Lower lobe of right lung (tissue), 2 donors: Measurements from ENCODE around the gene KCNC2. TPM values are rescaled to one million over a fixed set of nuclear protein-coding genes. Genes with fewer than 3 reads are reported as not detected.

Source experiments
- ATAC-seq, 2 donors: fragments of 200-7000 bp; cut with Tn5 transposase; one replicate each; pipeline ENCODE4 v1.9.1; 2020 to 2022; ENCODE audit warnings: mild to moderate bottlenecking in 2 of 2, moderate library complexity in 2 of 2
- DNase-seq: peaks from one replicate; pipeline ENCODE4 v3.0.0-alpha.2; 2020
- H3K27ac ChIP-seq: fragments of 200-600 bp; one replicate; pipeline ENCODE4 v1.8.0; 2022
- H3K27me3 ChIP-seq: fragments of 200-600 bp; one replicate; pipeline ENCODE4 v1.8.0; 2022; ENCODE audit warnings: low read depth
- H3K36me3 ChIP-seq: fragments of 200-600 bp; one replicate; pipeline ENCODE4 v1.8.0; 2022; ENCODE audit warnings: mild to moderate bottlenecking
- H3K4me1 ChIP-seq: fragments of 200-600 bp; one replicate; pipeline ENCODE4 v1.8.0; 2022
- H3K4me3 ChIP-seq: fragments of 200-600 bp; one replicate; pipeline ENCODE4 v1.8.0; 2022; ENCODE audit warnings: mild to moderate bottlenecking
- H3K9me3 ChIP-seq: fragments of 200-600 bp; one replicate; pipeline ENCODE4 v1.8.0; 2022
- intact Hi-C: fragments of 100-400 bp; cut with DNase I; formaldehyde crosslinking; loops from one replicate; pipeline ENCODE4 v1.11.0; 2022
- total RNA-seq: library from RNA; stranded (reverse); fragmentation: NEBNext Ultra II Directional; extraction: Animal tissue kit (Norgen Biotek cat#: 25700); gene quantifications from one replicate; pipeline ENCODE4 v1.2.1, GENCODE V29; 2021
- TF ChIP-seq, protein P1 (sequence below): fragments of 200-600 bp; IDR thresholded peaks from one replicate; pipeline ENCODE4 v1.8.0; 2022; ENCODE audit warnings: antibody characterized with exemption, mild to moderate bottlenecking
- donor health status: DM: no; HTN: yes; CAD: no; lungs with severe emphysema.

The KCNC2 gene
- total RNA-seq, 1 donor from 2014 or later: not detected

DNA sequence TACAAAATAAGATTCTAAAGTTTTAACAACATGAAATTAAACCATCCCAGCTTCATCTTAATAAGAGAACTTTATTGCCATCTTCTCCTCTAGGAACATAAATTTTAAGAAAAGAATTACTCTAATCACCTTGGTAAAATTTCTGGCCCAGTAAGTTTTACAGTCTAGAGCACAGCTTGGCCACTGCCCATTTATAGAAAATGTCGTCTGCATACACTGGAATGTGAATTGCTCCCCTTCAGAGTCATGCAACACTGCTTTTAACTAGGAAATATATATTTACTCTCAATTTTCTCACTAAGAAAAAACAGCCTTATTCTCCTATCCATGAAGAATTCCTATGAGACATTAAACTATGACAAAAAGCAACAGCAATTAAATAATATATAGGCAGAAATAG, 48.2 kb downstream of the KCNC2 start:
- intact Hi-C loops: no loop called here
- TF ChIP-seq, protein P1, sequence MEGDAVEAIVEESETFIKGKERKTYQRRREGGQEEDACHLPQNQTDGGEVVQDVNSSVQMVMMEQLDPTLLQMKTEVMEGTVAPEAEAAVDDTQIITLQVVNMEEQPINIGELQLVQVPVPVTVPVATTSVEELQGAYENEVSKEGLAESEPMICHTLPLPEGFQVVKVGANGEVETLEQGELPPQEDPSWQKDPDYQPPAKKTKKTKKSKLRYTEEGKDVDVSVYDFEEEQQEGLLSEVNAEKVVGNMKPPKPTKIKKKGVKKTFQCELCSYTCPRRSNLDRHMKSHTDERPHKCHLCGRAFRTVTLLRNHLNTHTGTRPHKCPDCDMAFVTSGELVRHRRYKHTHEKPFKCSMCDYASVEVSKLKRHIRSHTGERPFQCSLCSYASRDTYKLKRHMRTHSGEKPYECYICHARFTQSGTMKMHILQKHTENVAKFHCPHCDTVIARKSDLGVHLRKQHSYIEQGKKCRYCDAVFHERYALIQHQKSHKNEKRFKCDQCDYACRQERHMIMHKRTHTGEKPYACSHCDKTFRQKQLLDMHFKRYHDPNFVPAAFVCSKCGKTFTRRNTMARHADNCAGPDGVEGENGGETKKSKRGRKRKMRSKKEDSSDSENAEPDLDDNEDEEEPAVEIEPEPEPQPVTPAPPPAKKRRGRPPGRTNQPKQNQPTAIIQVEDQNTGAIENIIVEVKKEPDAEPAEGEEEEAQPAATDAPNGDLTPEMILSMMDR: no peak
- no peaks in the 10 kb centered on the region for H3K4me1 ChIP-seq
- no peaks in the 10 kb centered on the region for H3K27me3 ChIP-seq
- no peaks in the 10 kb centered on the region for H3K9me3 ChIP-seq
- no peak for ATAC-seq
- no peak for DNase-seq
- H3K27ac ChIP-seq: no peak overlapping the region
- no peaks in the 10 kb centered on the region for H3K36me3 ChIP-seq
- H3K4me3 ChIP-seq: no peak overlapping the region

DNA sequence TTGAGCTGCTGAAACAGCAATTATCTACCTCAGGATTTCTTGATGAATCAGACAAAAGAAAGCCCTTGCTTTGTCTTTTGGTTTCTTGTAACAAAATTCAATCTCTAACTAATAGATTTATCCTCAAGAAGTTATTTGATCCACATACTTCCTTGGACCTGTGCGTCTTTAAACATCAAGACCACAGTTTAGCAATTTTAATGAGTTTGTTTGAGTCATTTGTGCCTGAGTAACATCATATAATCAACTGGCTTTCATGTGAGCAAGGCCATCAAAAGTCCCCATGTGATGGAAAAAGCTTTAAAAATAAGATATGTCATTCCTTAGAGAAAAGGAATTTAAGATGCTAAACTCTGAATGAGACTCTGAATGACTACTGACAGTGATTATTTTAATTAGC, 52.3 kb downstream of the KCNC2 start:
- intact Hi-C loops: no loop called here
- TF ChIP-seq, protein P1: no peak
- H3K27me3 ChIP-seq: no peaks in the 10 kb centered on the region
- H3K9me3 ChIP-seq: no peaks in the 10 kb centered on the region
- H3K4me3 ChIP-seq: no peak overlapping the region
- no peaks in the 10 kb centered on the region for H3K36me3 ChIP-seq
- ATAC-seq (no peak), DNase-seq (no peak)
- no peaks in the 10 kb centered on the region for H3K4me1 ChIP-seq
- H3K27ac ChIP-seq: no peak overlapping the region

GRCh38 chr12:75155962-75156361, 53.7 kb downstream of the KCNC2 start:
- intact Hi-C loops: no loop called here
- no peak overlapping the region for H3K27ac ChIP-seq
- H3K9me3 ChIP-seq: no peaks in the 10 kb centered on the region
- H3K27me3 ChIP-seq: no peaks in the 10 kb centered on the region
- no peaks in the 10 kb centered on the region for H3K4me1 ChIP-seq
- no peak overlapping the region for H3K4me3 ChIP-seq
- ATAC-seq: no peak
- no peaks in the 10 kb centered on the region for H3K36me3 ChIP-seq
- no peak for DNase-seq
- TF ChIP-seq, protein P1: no peak

- Histone ChIP-seq H3K4me3 (no peak overlapping the region), H3K4me1 (no peaks in the 10 kb centered on the region), H3K9me3 (no peaks in the 10 kb centered on the region), H3K36me3 (no peaks in the 10 kb centered on the region), H3K27ac (no peak overlapping the region), H3K27me3 (no peaks in the 10 kb centered on the region)
- DNase-seq (no peak), ATAC-seq (no peak)
- intact Hi-C loops: no loop called here
- TF ChIP-seq, protein P1: no peak
These were observed 55.3 kb downstream of the KCNC2 start for GRCh38 chr12:75154388-75154787.

DNA sequence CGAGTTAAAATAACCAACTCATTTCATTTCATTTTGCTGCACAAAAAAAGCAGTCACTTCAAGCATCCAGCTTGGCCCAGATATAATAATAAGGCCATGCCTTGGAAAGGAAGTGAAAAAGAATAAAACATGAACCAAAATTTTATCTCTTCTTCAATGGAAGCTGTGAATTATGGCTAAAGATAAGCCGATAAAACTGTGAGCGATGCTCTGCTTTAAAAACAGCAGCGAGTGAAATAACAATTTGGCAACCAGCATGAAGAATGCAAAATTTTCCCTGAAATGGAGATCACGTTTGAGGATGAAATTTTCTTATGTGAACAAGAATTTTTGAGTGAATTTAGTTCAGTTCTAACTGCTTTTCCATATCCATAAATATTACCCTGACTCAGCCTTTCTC, 70.4 kb downstream of the KCNC2 start:
- ATAC-seq (no peak), DNase-seq (no peak)
- H3K27ac ChIP-seq: no peak overlapping the region
- H3K4me3 ChIP-seq: no peak overlapping the region
- no peaks in the 10 kb centered on the region for H3K4me1 ChIP-seq
- intact Hi-C loops: no loop called here
- no peaks in the 10 kb centered on the region for H3K9me3 ChIP-seq
- TF ChIP-seq, protein P1: no peak
- no peaks in the 10 kb centered on the region for H3K36me3 ChIP-seq
- H3K27me3 ChIP-seq: no peaks in the 10 kb centered on the region

DNA sequence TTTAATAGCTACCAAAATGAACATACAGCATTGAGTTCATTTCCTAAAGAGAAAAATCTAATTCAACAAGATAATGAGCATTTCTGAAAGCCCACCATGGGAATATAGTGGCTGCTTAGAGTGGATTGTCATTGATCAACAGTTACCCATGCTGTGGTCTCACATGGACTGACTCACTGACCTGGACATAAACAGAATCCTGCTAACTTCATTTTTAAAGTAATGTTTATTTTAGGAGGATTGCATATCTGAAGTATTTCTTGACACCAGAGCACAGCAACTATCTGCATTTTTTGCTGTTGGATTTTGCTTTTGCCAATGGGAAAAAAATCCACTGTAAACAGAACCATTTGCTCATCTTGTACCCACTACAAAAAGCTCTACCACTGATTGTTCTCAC, 71.7 kb downstream of the KCNC2 start:
- Histone ChIP-seq H3K9me3 (no peaks in the 10 kb centered on the region), H3K27ac (no peak overlapping the region), H3K36me3 (no peaks in the 10 kb centered on the region), H3K4me3 (no peak overlapping the region), H3K4me1 (no peaks in the 10 kb centered on the region), H3K27me3 (no peaks in the 10 kb centered on the region)
- ATAC-seq (no peak), DNase-seq (no peak)
- TF ChIP-seq, protein P1: no peak
- intact Hi-C loops: no loop called here
